OCI-LY3 (cell line): ENCODE results near the gene PDCD6IP.
"Not testable (repeated sequence)": the region's sequence is repeated elsewhere in the genome, so short reads cannot be mapped to it uniquely, and the experiment has no call there.

Source experiments
- H2AFZ ChIP-seq: fragments of 200-600, 300-600 bp; shearing (Covaris generic); 2 replicates; pipeline ENCODE4 v1.6.0; 2014; ENCODE audit warnings: antibody characterized with exemption, low read depth, low read length
- H3K27ac ChIP-seq: fragments of 200-600, 300-600 bp; sonication (generic); 2 replicates; pipeline ENCODE4 v1.5.1; 2014; ENCODE audit warnings: mild to moderate bottlenecking, low read length, moderate library complexity, mixed read lengths
- H3K27me3 ChIP-seq: fragments of 200-600, 300-600 bp; sonication (generic); 2 replicates; pipeline ENCODE4 v1.6.1; 2014; ENCODE audit warnings: low read depth, low read length, mixed read lengths
- H3K36me3 ChIP-seq: fragments of 200-600, 300-600 bp; sonication (generic); replicated peaks from 2 replicates; pipeline ENCODE3; 2014; ENCODE audit warnings: low read depth, low read length, mixed read lengths
- H3K4me1 ChIP-seq: fragments of 300-600, 200-600 bp; sonication (generic); 2 replicates; pipeline ENCODE4 v1.6.1; 2014; ENCODE audit warnings: low read length, mixed read lengths
- H3K4me2 ChIP-seq: fragments of 200-600, 300-600 bp; sonication (generic); 2 replicates; pipeline ENCODE4 v1.6.1; 2014; ENCODE audit warnings: low read length, mixed read lengths
- H3K4me3 ChIP-seq: fragments of 300-600, 200-600 bp; sonication (generic); 2 replicates; pipeline ENCODE4 v1.5.1; 2014; ENCODE audit warnings: antibody characterized with exemption, mild to moderate bottlenecking, low read length, moderate library complexity
- H3K79me2 ChIP-seq: fragments of 300-600, 200-600 bp; shearing (Covaris generic); 2 replicates; pipeline ENCODE4 v1.6.1; 2014; ENCODE audit warnings: mild to moderate bottlenecking, low read length, mixed read lengths
- H3K9ac ChIP-seq: fragments of 300-600, 200-600 bp; shearing (Covaris generic); 2 replicates; pipeline ENCODE4 v1.6.0; 2014; ENCODE audit warnings: mild to moderate bottlenecking, low read length, moderate library complexity
- H3K9me3 ChIP-seq: fragments of 200-600, 300-600 bp; shearing (Covaris generic); 2 replicates; pipeline ENCODE4 v1.6.1; 2014; ENCODE audit warnings: low read length, mixed read lengths; ENCODE audit not compliant: insufficient read depth
- H4K20me1 ChIP-seq: fragments of 200-600, 300-600 bp; sonication (generic); 2 replicates; pipeline ENCODE4 v1.6.1; 2016; ENCODE audit warnings: low read length, mixed read lengths; ENCODE audit not compliant: insufficient read depth
- EZH2phosphoT487 ChIP-seq: fragments of 200-600 bp; shearing (Covaris generic); IDR thresholded peaks from 2 replicates; pipeline ENCODE4 v1.6.1; 2018; ENCODE audit warnings: antibody characterized with exemption, mixed run types, low read depth
- TF ChIP-seq, protein P1 (sequence below): fragments of 200-600, 300-600 bp; sonication (generic); IDR thresholded peaks from 2 replicates; pipeline ENCODE4 v1.5.1; 2014; ENCODE audit warnings: antibody characterized with exemption, low read length, low read depth

PDCD6IP gene

GRCh38 chr3:33855884-33856546 is 57.6 kb downstream of the PDCD6IP start:
- Histone ChIP-seq H3K27ac (no peak overlapping the region), H4K20me1 (no peaks in the 10 kb centered on the region), H3K79me2 (no peaks in the 10 kb centered on the region), H3K9ac (no peak overlapping the region), H3K4me2 (no peak overlapping the region), H3K4me3 (no peak overlapping the region), H3K9me3 (no peaks in the 10 kb centered on the region), H3K27me3 (no peaks in the 10 kb centered on the region), H3K4me1 (no peaks in the 10 kb centered on the region), H3K36me3 (peaks cover 2% of the 10 kb centered on the region), H2AFZ (no peak overlapping the region)
- TF ChIP-seq EZH2phosphoT487, result no peak
- TF ChIP-seq, protein P1, sequence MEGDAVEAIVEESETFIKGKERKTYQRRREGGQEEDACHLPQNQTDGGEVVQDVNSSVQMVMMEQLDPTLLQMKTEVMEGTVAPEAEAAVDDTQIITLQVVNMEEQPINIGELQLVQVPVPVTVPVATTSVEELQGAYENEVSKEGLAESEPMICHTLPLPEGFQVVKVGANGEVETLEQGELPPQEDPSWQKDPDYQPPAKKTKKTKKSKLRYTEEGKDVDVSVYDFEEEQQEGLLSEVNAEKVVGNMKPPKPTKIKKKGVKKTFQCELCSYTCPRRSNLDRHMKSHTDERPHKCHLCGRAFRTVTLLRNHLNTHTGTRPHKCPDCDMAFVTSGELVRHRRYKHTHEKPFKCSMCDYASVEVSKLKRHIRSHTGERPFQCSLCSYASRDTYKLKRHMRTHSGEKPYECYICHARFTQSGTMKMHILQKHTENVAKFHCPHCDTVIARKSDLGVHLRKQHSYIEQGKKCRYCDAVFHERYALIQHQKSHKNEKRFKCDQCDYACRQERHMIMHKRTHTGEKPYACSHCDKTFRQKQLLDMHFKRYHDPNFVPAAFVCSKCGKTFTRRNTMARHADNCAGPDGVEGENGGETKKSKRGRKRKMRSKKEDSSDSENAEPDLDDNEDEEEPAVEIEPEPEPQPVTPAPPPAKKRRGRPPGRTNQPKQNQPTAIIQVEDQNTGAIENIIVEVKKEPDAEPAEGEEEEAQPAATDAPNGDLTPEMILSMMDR, result no peak

GRCh38 chr3:33857701-33858100 is 59.3 kb downstream of the PDCD6IP start:
- not testable (repeated sequence) for H3K4me1 ChIP-seq, H4K20me1 ChIP-seq, H2AFZ ChIP-seq, H3K27ac ChIP-seq, H3K27me3 ChIP-seq, H3K79me2 ChIP-seq, H3K9me3 ChIP-seq, H3K36me3 ChIP-seq, H3K9ac ChIP-seq, H3K4me2 ChIP-seq, H3K4me3 ChIP-seq

- no peaks in the 10 kb centered on the region for H3K79me2 ChIP-seq
- no peaks in the 10 kb centered on the region for H4K20me1 ChIP-seq
- H2AFZ ChIP-seq, result no peak overlapping the region
- no peaks in the 10 kb centered on the region for H3K9me3 ChIP-seq
- H3K9ac ChIP-seq, result no peak overlapping the region
- no peaks in the 10 kb centered on the region for H3K27me3 ChIP-seq
- H3K36me3 ChIP-seq, result peaks cover 11% of the 10 kb centered on the region
- H3K4me1 ChIP-seq, result no peaks in the 10 kb centered on the region
- no peak overlapping the region for H3K27ac ChIP-seq
- H3K4me2 ChIP-seq, result no peak overlapping the region
- no peak for TF ChIP-seq EZH2phosphoT487
- TF ChIP-seq, protein P1, result no peak
- H3K4me3 ChIP-seq, result no peak overlapping the region
Measured at GRCh38 chr3:33858131-33858530, 59.7 kb downstream of the PDCD6IP start.

GRCh38 chr3:33860373-33861050 is 62.1 kb downstream of the PDCD6IP start:
- no peaks in the 10 kb centered on the region for H3K9me3 ChIP-seq
- H4K20me1 ChIP-seq, result no peaks in the 10 kb centered on the region
- no peak overlapping the region for H3K27ac ChIP-seq
- no peak overlapping the region for H3K9ac ChIP-seq
- H3K36me3 ChIP-seq, result peaks cover 21% of the 10 kb centered on the region
- no peaks in the 10 kb centered on the region for H3K4me1 ChIP-seq
- H2AFZ ChIP-seq, result no peak overlapping the region
- TF ChIP-seq, protein P1, result no peak
- TF ChIP-seq EZH2phosphoT487, result no peak
- H3K27me3 ChIP-seq, result no peaks in the 10 kb centered on the region
- no peak overlapping the region for H3K4me2 ChIP-seq
- H3K4me3 ChIP-seq, result no peak overlapping the region
- H3K79me2 ChIP-seq, result no peaks in the 10 kb centered on the region
